ENCODE data around the gene NIT2. TPM values are rescaled to one million over a fixed set of nuclear protein-coding genes. Genes with fewer than 3 reads are reported as not detected.

The NIT2 gene
- total and polyA plus RNA-seq, 9 of the 15 experiments (the other 6 are each of a cell fraction or from before 2014, with no cell fraction given) = 11.4 to 62.2 (median 22.1) TPM

GRCh38 chr3:100403362-100404249 lies 69.0 kb downstream of the NIT2 start:
- BruUV-seq (replicated peaks) = no TSS peak
- in situ Hi-C loops (cut with MboI) = no loop called here
- H3K27ac ChIP-seq (ENCODE audit: extremely low read depth, low read depth, low read length) = peak overlapping the region; percentile 98; the same call in 2 of the 3 replicates

More at GRCh38 chr3:100403362-100404249, 69.0 kb downstream of the NIT2 start:
- WGBS (ENCODE audit: insufficient coverage, low coverage, missing lambda C conversion rate) = 2% methylated on average over 5 of the region's 5 CpGs
- H4K20me1 ChIP-seq (replicated peaks; ENCODE audit: control insufficient read depth, insufficient read depth, low read length) = peaks cover 2% of the 10 kb centered on the region; the same call in 1 of the 2 replicates
- peak; percentile 32 for ATAC-seq
- H3K9ac ChIP-seq (ENCODE audit: insufficient read depth in 1 of 2, low read depth in 2 of 2, low read length in 2 of 2) = peak overlapping the region; percentile 82 to 96
- H2AFZ ChIP-seq (ENCODE audit: low read depth, low read length) = peak overlapping the region; percentile 72
- H3K4me3 ChIP-seq = peak overlapping the region; percentile 97
- H3K9me3 ChIP-seq (replicated peaks; ENCODE audit: control insufficient read depth, insufficient read depth, low read depth, low read length) = no peaks in the 10 kb centered on the region
- peak in 1 of 4 experiments; percentile 42 for DNase-seq (ENCODE audit: extremely low read depth in 1 of 4, low spot score in 3 of 4)
- H3K36me3 ChIP-seq (ENCODE audit: control insufficient read depth, insufficient read depth, low read length) = 0 out of 3 replicates have a peak, but pooled peaks cover 6% of the 10 kb centered on the region
- intact Hi-C loops (cut with micrococcal nuclease) = loop anchor here (5.0 to 10.0 kb wide), 4 partner anchors 49 to 1281 kb away; partner anchors contain the start of genes RPL24, TBC1D23 and TFG
- POLR2A ChIA-PET = interaction anchor here (0.6 kb wide), 4 partner anchors 62 to 307 kb away, joined by 3 to 4 read pairs (median 4); no protein-coding TSS in a partner anchor
- FAIRE-seq = peak; percentile 67
- no peaks in the 10 kb centered on the region for H3K9me1 ChIP-seq (ENCODE audit: control insufficient read depth, insufficient read depth, low read length)
- CTCF ChIA-PET (ENCODE audit: low intra/inter-chr PET ratio) = interaction anchor here (0.7 kb wide), 1 partner anchor 357 kb away, joined by 4 read pairs; no protein-coding TSS in a partner anchor
- H3K4me2 ChIP-seq (ENCODE audit: insufficient read depth, low read length) = peak overlapping the region; percentile 79
- peaks cover 87% of the 10 kb centered on the region for H3K79me2 ChIP-seq (ENCODE audit: control insufficient read depth, insufficient read depth, low read length)
- H3K27me3 ChIP-seq (ENCODE audit: control insufficient read depth in 2 of 2, insufficient read depth in 2 of 2, low read length in 2 of 2) = no peaks in the 10 kb centered on the region
- TF ChIP-seq NRF1 (conservative IDR thresholded peaks at IDR 0.05 in 1 of 2, IDR thresholded peaks at IDR 0.05 in 1 of 2) (peak; percentile 22 to 30; a peak in 3 of 4 replicates), EHMT2 (IDR thresholded peaks at IDR 0.05) (0 out of 2 replicates have a peak, but pooled peaks have one; percentile 14), MLLT1 (IDR thresholded peaks at IDR 0.05) (peak in 1 of 2 experiments; percentile 22; a peak in 1 of 4 replicates), NFRKB (IDR thresholded peaks at IDR 0.05; ENCODE audit: low read depth) (peak; percentile 81; the same call in 1 of the 2 replicates), CTCF (IDR thresholded peaks at IDR 0.05 in 2 of 3, conservative IDR thresholded peaks at IDR 0.05 in 1 of 3; ENCODE audit: insufficient read depth in 2 of 3, low read depth in 1 of 3, low read length in 3 of 3) (0 out of 6 replicates have a peak, but pooled peaks of 1 of the 3 experiments have one; percentile 19), YY1 (IDR thresholded peaks at IDR 0.05; ENCODE audit: borderline replicate concordance in 1 of 3, control insufficient read depth in 1 of 3, extremely low read depth in 1 of 3, insufficient read depth in 3 of 3, insufficient read length in 1 of 3, insufficient replicate concordance in 2 of 3, low read depth in 1 of 3, low read length in 2 of 3) (peak; percentile 41 to 89 (median 71)), HDAC1 (IDR thresholded peaks at IDR 0.05) (peak in 1 of 2 experiments; percentile 32; a peak in 1 of 4 replicates), TAF7 (tag; IDR thresholded peaks at IDR 0.05) (0 out of 2 replicates have a peak, but pooled peaks have one; percentile 13), POLR2B (IDR thresholded peaks at IDR 0.05; ENCODE audit: low read depth, partially characterized antibody) (no peak), ZNF384 (IDR thresholded peaks at IDR 0.05; ENCODE audit: low read depth, low read length) (peak; percentile 88), DPF2 (IDR thresholded peaks at IDR 0.05) (peak; percentile 26; the same call in 1 of the 2 replicates), PRMT5 (CRISPR knock-in tag; IDR thresholded peaks at IDR 0.05) (no peak), SUPT5H (IDR thresholded peaks at IDR 0.05) (0 out of 2 replicates have a peak, but pooled peaks have one; percentile 27), HLTF (IDR thresholded peaks at IDR 0.05) (no peak), SMARCE1 (IDR thresholded peaks at IDR 0.05) (0 out of 2 replicates have a peak, but pooled peaks have one; percentile 20), ZFPM2 (CRISPR knock-in tag; IDR thresholded peaks at IDR 0.05) (no peak), BHLHE40 (IDR thresholded peaks at IDR 0.05; ENCODE audit: low read length) (no peak), NR2C2 (CRISPR knock-in tag; IDR thresholded peaks at IDR 0.05) (no peak), NR2C2 (tag; IDR thresholded peaks at IDR 0.05) (0 out of 2 replicates have a peak, but pooled peaks have one; percentile 26)
- peaks cover 0 to 3% of the 10 kb centered on the region in 2 experiments; a peak in 1 of 5 replicates for H3K4me1 ChIP-seq (replicated peaks in 1 of 2; ENCODE audit: control insufficient read depth in 2 of 2, insufficient read depth in 2 of 2, low read length in 2 of 2)
